Osteocyte (in vitro differentiated cells): ENCODE data around the gene ZNF423. TPM values are rescaled to one million over a fixed set of nuclear protein-coding genes. Genes with fewer than 3 reads are reported as not detected.

Experiments
- DNase-seq: peaks from one replicate; pipeline ENCODE4 v3.0.0; 2021; ENCODE audit warnings: mixed read lengths; ENCODE audit not compliant: unreplicated experiment; ENCODE audit errors: extremely low spot score
- H3K27ac Mint-ChIP-seq: one replicate; pipeline ENCODE4 v1.8.0; 2021; ENCODE audit warnings: mild to moderate bottlenecking, mixed read lengths; ENCODE audit not compliant: unreplicated experiment
- H3K27me3 Mint-ChIP-seq: one replicate; pipeline ENCODE4 v1.8.0; 2021; ENCODE audit warnings: mixed read lengths; ENCODE audit not compliant: unreplicated experiment
- H3K36me3 Mint-ChIP-seq: one replicate; pipeline ENCODE4 v1.8.0; 2021; ENCODE audit warnings: mixed read lengths; ENCODE audit not compliant: unreplicated experiment
- H3K4me1 Mint-ChIP-seq: one replicate; pipeline ENCODE4 v1.8.0; 2021; ENCODE audit warnings: mixed read lengths; ENCODE audit not compliant: unreplicated experiment
- H3K4me3 Mint-ChIP-seq: one replicate; pipeline ENCODE4 v1.8.0; 2021; ENCODE audit warnings: mild to moderate bottlenecking, moderate library complexity, mixed read lengths; ENCODE audit not compliant: unreplicated experiment
- H3K9me3 Mint-ChIP-seq: one replicate; pipeline ENCODE4 v1.8.0; 2021; ENCODE audit warnings: mixed read lengths; ENCODE audit not compliant: unreplicated experiment
- total RNA-seq: library from RNA; stranded (reverse); gene quantifications from 2 replicates; pipeline ENCODE4 v1.2.1, GENCODE V29; 2021
- TF ChIP-seq, protein P1 (sequence below): fragments of 200-600 bp; sonication (generic); IDR thresholded peaks from 2 replicates; pipeline ENCODE4 v1.5.0; 2021; ENCODE audit warnings: antibody characterized with exemption, mild to moderate bottlenecking, moderate library complexity

ZNF423 gene
- total RNA-seq, 1 donor from 2014 or later = 25.1 TPM

DNA sequence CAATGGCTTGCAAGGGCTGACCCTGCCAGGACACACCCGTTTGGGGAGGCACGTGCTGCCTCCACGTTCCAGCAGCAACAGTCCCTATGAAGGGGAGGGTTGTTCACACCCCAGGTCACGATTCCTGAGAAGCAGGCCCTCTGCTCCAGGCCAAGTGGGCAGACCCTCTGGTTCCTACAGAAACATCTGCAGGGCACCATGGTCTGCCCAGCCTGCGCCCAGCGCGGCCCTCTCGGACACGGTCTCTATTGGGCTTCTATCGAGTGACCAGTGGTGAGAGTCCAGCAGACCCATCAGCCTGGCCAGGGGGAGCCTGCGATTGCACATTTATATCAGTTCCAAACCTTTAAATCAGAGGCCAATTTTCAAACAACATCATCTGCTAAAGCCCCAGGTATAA is 128.3 kb downstream of the ZNF423 start:
- Mint-ChIP-seq H3K4me3 (no peak overlapping the region), H3K9me3 (peaks cover 5% of the 10 kb centered on the region), H3K4me1 (peaks cover 6% of the 10 kb centered on the region), H3K36me3 (peaks cover 19% of the 10 kb centered on the region), H3K27me3 (no peaks in the 10 kb centered on the region), H3K27ac (no peak overlapping the region)
- TF ChIP-seq, protein P1, sequence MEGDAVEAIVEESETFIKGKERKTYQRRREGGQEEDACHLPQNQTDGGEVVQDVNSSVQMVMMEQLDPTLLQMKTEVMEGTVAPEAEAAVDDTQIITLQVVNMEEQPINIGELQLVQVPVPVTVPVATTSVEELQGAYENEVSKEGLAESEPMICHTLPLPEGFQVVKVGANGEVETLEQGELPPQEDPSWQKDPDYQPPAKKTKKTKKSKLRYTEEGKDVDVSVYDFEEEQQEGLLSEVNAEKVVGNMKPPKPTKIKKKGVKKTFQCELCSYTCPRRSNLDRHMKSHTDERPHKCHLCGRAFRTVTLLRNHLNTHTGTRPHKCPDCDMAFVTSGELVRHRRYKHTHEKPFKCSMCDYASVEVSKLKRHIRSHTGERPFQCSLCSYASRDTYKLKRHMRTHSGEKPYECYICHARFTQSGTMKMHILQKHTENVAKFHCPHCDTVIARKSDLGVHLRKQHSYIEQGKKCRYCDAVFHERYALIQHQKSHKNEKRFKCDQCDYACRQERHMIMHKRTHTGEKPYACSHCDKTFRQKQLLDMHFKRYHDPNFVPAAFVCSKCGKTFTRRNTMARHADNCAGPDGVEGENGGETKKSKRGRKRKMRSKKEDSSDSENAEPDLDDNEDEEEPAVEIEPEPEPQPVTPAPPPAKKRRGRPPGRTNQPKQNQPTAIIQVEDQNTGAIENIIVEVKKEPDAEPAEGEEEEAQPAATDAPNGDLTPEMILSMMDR = no peak
- DNase-seq = no peak

DNA sequence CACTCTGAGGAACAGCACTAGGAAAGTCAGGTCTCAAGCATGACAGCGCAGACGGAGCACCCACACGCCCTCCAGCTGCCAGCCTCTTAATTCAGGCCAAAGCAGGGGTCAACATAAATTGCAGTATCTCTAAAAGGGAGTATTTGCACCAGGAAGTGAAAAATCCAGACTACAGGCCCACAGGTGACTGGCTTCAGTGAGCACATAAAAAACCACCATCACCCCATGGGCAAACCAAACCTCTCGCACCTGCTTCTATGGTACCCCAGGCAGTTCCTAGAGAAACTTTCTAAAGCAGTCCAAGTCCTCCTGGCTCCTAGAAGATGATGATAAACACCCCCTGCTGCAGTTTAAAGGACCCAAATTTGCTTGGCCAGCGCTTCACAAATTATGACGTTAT is 129.8 kb downstream of the ZNF423 start:
- peaks cover 5% of the 10 kb centered on the region for H3K9me3 Mint-ChIP-seq
- H3K27ac Mint-ChIP-seq = no peak overlapping the region
- H3K4me1 Mint-ChIP-seq = peaks cover 6% of the 10 kb centered on the region
- peaks cover 16% of the 10 kb centered on the region for H3K36me3 Mint-ChIP-seq
- H3K27me3 Mint-ChIP-seq = no peaks in the 10 kb centered on the region
- DNase-seq = no peak
- TF ChIP-seq, protein P1 = no peak
- H3K4me3 Mint-ChIP-seq = no peak overlapping the region

DNA sequence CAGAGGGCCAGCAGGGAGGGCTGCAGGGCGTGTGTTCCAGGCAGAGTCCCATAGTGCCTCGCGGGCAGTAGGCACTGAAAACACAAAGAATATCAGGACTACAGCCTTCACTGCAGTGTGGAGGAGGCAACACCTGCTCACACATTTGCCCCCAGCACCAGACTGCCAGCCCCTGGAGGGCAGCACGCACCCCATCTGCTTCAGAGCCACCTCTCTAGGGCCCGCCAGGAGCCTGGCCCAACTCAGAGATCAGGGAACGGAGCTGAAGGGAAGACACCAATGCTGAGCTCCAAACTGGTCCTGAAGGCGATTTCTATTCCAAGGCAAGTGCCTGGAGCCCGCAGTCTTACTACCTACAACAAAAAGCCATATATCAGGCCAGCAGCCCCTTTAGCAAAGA is 130.3 kb downstream of the ZNF423 start:
- Mint-ChIP-seq H3K9me3 (peaks cover 5% of the 10 kb centered on the region), H3K4me1 (peaks cover 6% of the 10 kb centered on the region), H3K27me3 (no peaks in the 10 kb centered on the region), H3K36me3 (peaks cover 12% of the 10 kb centered on the region), H3K27ac (no peak overlapping the region), H3K4me3 (no peak overlapping the region)
- no peak for DNase-seq
- TF ChIP-seq, protein P1 = no peak

DNA sequence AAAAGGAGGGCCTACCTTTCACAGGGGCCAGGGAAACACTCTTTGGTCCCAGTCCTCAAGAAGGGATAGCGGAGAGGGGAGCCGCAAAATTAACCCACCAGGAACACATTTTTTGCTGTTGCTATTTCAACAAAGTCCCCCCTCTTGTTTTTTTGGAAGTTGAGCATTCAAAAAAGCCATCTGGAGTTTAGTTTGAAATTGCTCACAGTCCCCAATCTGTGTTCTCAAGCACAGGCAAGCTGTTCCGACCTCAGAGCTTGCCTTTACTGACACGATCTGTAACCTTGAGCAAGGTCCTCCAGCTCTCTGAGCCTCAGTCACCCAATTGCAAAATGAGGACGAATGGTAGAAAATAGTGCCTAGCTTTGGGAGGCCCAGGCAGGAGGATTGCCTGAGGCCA is 131.1 kb downstream of the ZNF423 start:
- TF ChIP-seq, protein P1 = no peak
- H3K4me1 Mint-ChIP-seq = peaks cover 6% of the 10 kb centered on the region
- no peak overlapping the region for H3K4me3 Mint-ChIP-seq
- H3K9me3 Mint-ChIP-seq = peaks cover under 1% of the 10 kb centered on the region
- H3K27me3 Mint-ChIP-seq = no peaks in the 10 kb centered on the region
- DNase-seq = no peak
- no peak overlapping the region for H3K27ac Mint-ChIP-seq
- H3K36me3 Mint-ChIP-seq = peaks cover 5% of the 10 kb centered on the region

DNA sequence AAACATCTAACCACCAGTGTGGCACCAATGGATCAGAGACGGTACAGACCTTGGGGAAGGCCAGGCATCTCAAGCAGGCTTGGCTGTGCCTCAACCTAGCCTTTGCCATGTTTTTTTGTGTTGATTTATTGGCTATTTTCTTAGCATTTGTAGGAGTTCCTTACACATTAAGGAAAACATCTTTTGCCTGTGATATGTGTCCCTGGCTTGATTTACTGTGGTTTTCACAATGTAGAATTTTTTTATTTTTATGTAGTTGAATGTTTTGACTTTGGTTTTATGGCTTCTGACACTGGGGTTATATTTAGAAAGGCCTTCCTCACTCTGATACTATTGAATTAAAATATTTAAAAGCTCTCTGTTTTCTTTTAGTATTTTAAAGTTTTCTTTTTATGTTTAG is 132.6 kb downstream of the ZNF423 start:
- Mint-ChIP-seq H3K4me3 (no peak overlapping the region), H3K27ac (no peak overlapping the region), H3K9me3 (no peaks in the 10 kb centered on the region), H3K36me3 (peaks cover 2% of the 10 kb centered on the region), H3K27me3 (no peaks in the 10 kb centered on the region), H3K4me1 (peaks cover 6% of the 10 kb centered on the region)
- TF ChIP-seq, protein P1 = no peak
- no peak for DNase-seq
